NCI-H1105 (cell line): ENCODE measurements around the gene CERS3.

Experiments used
- DNase-seq: peaks from one replicate; lab custom pipeline; 2025; lab: John Stamatoyannopoulos, UW

CERS3 gene

GRCh38 chr15:100529556-100529955 lies 806 bp upstream of the CERS3 start:
- no peak for DNase-seq

GRCh38 chr15:100526027-100526481 lies 2.7 kb downstream of the CERS3 start:
- peak; percentile 66 for DNase-seq

GRCh38 chr15:100525436-100525835 lies 3.3 kb downstream of the CERS3 start:
- DNase-seq, result no peak

- no peak for DNase-seq
Observed at GRCh38 chr15:100524326-100524725, 4.4 kb downstream of the CERS3 start.

GRCh38 chr15:100521907-100522306 lies 6.8 kb downstream of the CERS3 start:
- no peak for DNase-seq

- no peak for DNase-seq
Observed at GRCh38 chr15:100520132-100520921, 8.4 kb downstream of the CERS3 start.

- DNase-seq, result no peak
Observed at GRCh38 chr15:100517846-100518245, 10.9 kb downstream of the CERS3 start.

GRCh38 chr15:100516643-100517512 lies 11.9 kb downstream of the CERS3 start:
- DNase-seq, result no peak

GRCh38 chr15:100515758-100516157 lies 13.0 kb downstream of the CERS3 start:
- DNase-seq, result no peak

GRCh38 chr15:100508641-100509300 lies 20.0 kb downstream of the CERS3 start:
- no peak for DNase-seq

- DNase-seq, result no peak
Observed at GRCh38 chr15:100502651-100503050, 26.1 kb downstream of the CERS3 start.

- DNase-seq, result no peak
Observed at GRCh38 chr15:100501117-100501516, 27.6 kb downstream of the CERS3 start.

GRCh38 chr15:100500226-100500990 lies 28.3 kb downstream of the CERS3 start:
- DNase-seq, result no peak

GRCh38 chr15:100495861-100496260 lies 32.9 kb downstream of the CERS3 start:
- no peak for DNase-seq

GRCh38 chr15:100493213-100493612 lies 35.5 kb downstream of the CERS3 start:
- DNase-seq, result no peak

GRCh38 chr15:100484443-100484842 lies 44.3 kb downstream of the CERS3 start:
- DNase-seq, result no peak

- DNase-seq, result no peak
Observed at GRCh38 chr15:100483370-100483769, 45.4 kb downstream of the CERS3 start.

- no peak for DNase-seq
Observed at GRCh38 chr15:100476805-100477204, 51.9 kb downstream of the CERS3 start.

GRCh38 chr15:100472736-100473135 lies 56.0 kb downstream of the CERS3 start:
- DNase-seq, result no peak

GRCh38 chr15:100471933-100472332 lies 56.8 kb downstream of the CERS3 start:
- no peak for DNase-seq

- no peak for DNase-seq
Observed at GRCh38 chr15:100468285-100468684, 60.5 kb downstream of the CERS3 start.

- no peak for DNase-seq
Observed at GRCh38 chr15:100466073-100466472, 62.7 kb downstream of the CERS3 start.
